GM23248 (cell line): ENCODE data around the gene TASOR2. TPM values are rescaled to one million over a fixed set of nuclear protein-coding genes. Genes with fewer than 3 reads are reported as not detected.

ENCODE experiments used
- DNase-seq: peaks from one replicate; pipeline ENCODE4 v3.0.0-alpha.2; 2015
- H2AFZ ChIP-seq: fragments of 200-600 bp; sonication (generic); 2 replicates; pipeline ENCODE4 v1.6.1; 2016; ENCODE audit warnings: antibody characterized with exemption
- H3F3A ChIP-seq: fragments of 200-600 bp; sonication (generic); 2 replicates; pipeline ENCODE4 v1.6.1; 2016; ENCODE audit warnings: mild to moderate bottlenecking, antibody characterized with exemption, mixed run types; ENCODE audit not compliant: insufficient read depth
- H3K27ac ChIP-seq: fragments of 200-600 bp; sonication (generic); 2 replicates; pipeline ENCODE4 v1.5.1; 2016; ENCODE audit warnings: mild to moderate bottlenecking
- H3K27me3 ChIP-seq: fragments of 200-600 bp; sonication (generic); replicated peaks from 2 replicates; pipeline ENCODE4 v1.6.1; 2016; ENCODE audit warnings: mild to moderate bottlenecking; ENCODE audit not compliant: insufficient read depth
- H3K36me3 ChIP-seq: fragments of 200-600 bp; sonication (generic); 2 replicates; pipeline ENCODE4 v1.6.1; 2016; ENCODE audit warnings: low read depth, mild to moderate bottlenecking
- H3K4me1 ChIP-seq: fragments of 200-600 bp; sonication (generic); 2 replicates; pipeline ENCODE4 v1.6.1; 2016; ENCODE audit warnings: mild to moderate bottlenecking; ENCODE audit not compliant: insufficient read depth
- H3K4me2 ChIP-seq: fragments of 200-600 bp; sonication (generic); one replicate; pipeline ENCODE4 v1.6.1; 2016; ENCODE audit warnings: mild to moderate bottlenecking; ENCODE audit not compliant: unreplicated experiment
- H3K4me3 ChIP-seq: fragments of 200-600 bp; sonication (generic); 2 replicates; pipeline ENCODE4 v1.5.1; 2016; ENCODE audit warnings: mild to moderate bottlenecking
- H3K79me2 ChIP-seq: fragments of 200-600 bp; sonication (generic); 2 replicates; pipeline ENCODE4 v1.6.1; 2016; ENCODE audit warnings: mild to moderate bottlenecking; ENCODE audit not compliant: insufficient read depth
- H3K9ac ChIP-seq: fragments of 200-600 bp; sonication (generic); 2 replicates; pipeline ENCODE4 v1.6.1; 2016; ENCODE audit warnings: mild to moderate bottlenecking
- H3K9me2 ChIP-seq: fragments of 200-600 bp; sonication (generic); 2 replicates; pipeline ENCODE4 v1.6.1; 2016; ENCODE audit warnings: mixed run types, mild to moderate bottlenecking, moderate library complexity; ENCODE audit not compliant: insufficient read depth
- H3K9me3 ChIP-seq: fragments of 200-600 bp; sonication (generic); one replicate; pipeline ENCODE4 v1.6.1; 2017; ENCODE audit warnings: low read depth
- H4K20me1 ChIP-seq: fragments of 200-600 bp; sonication (generic); 2 replicates; pipeline ENCODE4 v1.6.0; 2016; ENCODE audit not compliant: insufficient read depth
- EZH2 ChIP-seq: fragments of 200-600 bp; sonication (generic); IDR thresholded peaks from 2 replicates; pipeline ENCODE4 v1.6.1; 2018; ENCODE audit warnings: antibody characterized with exemption, mild to moderate bottlenecking; ENCODE audit not compliant: insufficient read depth, poor library complexity, severe bottlenecking
- EZH2phosphoT487 ChIP-seq: fragments of 200-600 bp; sonication (generic); IDR thresholded peaks from 2 replicates; pipeline ENCODE4 v1.6.1; 2018; ENCODE audit warnings: antibody characterized with exemption, moderate library complexity, mild to moderate bottlenecking, low read depth; ENCODE audit not compliant: insufficient read depth
- WGBS, 2 experiments: methylation state at CpG; one replicate each; pipeline ENCODE4 v1.1.6; 2015 to 2017; ENCODE audit warnings: low lambda C conversion rate in 2 of 2, low coverage in 1 of 2; ENCODE audit errors: missing lambda C conversion rate in 2 of 2; 5-methylcytosine and 5-hydroxymethylcytosine counted together
- in situ Hi-C: fragments of 300-500 bp; cut with MboI; formaldehyde crosslinking; loops from 2 replicates; pipeline ENCODE4 v1.15.0; 2020
- polyA plus RNA-seq: library from polyadenylated mRNA; unstranded; fragments of >200 nt; fragmentation: Nextera tagmentation; extraction: Ambion mirVana; gene quantifications from 2 replicates; pipeline ENCODE4 v1.2.1, GENCODE V29; 2016
- total RNA-seq: library from RNA; depleted of rRNA; stranded (reverse); fragments of >200 nt; shearing (Covaris generic); gene quantifications from 2 replicates; pipeline ENCODE4 v1.2.3, GENCODE V29; 2014; rRNA removed

TASOR2 gene
- total RNA-seq (51.9 and 60.7 TPM in 2 replicates), polyA plus RNA-seq (16.8 and 19.9 TPM in 2 replicates)

GRCh38 chr10:5684318-5684970 lies at the start of gene TASOR2:
TASOR2 (plus strand) TSS chr10:5684838; CDS start chr10:5720643, 35,805 bp downstream.
- no peaks in the 10 kb centered on the region for H3K36me3 ChIP-seq
- peaks cover 14% of the 10 kb centered on the region for H3K4me1 ChIP-seq
- DNase-seq: peak; percentile 99
- H2AFZ ChIP-seq: peak within 1 kb of the TSS; percentile 88
- no peaks in the 10 kb centered on the region for H3K9me3 ChIP-seq
- H3F3A ChIP-seq: peaks cover 16% of the 10 kb centered on the region
- WGBS, 2 experiments: 1 to 2% methylated on average over 47 to 50 of the region's 54 CpGs
- H3K27ac ChIP-seq: peak within 1 kb of the TSS; percentile 88
- in situ Hi-C loops: no loop called here
- peak within 1 kb of the TSS; percentile 93 for H3K9ac ChIP-seq
- H3K9me2 ChIP-seq: no peaks in the 10 kb centered on the region
- no peaks in the 10 kb centered on the region for H3K27me3 ChIP-seq
- TF ChIP-seq EZH2phosphoT487: no peak
- TF ChIP-seq EZH2: no peak
- H3K79me2 ChIP-seq: peaks cover 46% of the 10 kb centered on the region
- H3K4me3 ChIP-seq: peak within 1 kb of the TSS; percentile 85
- H4K20me1 ChIP-seq: peaks cover 10% of the 10 kb centered on the region
- H3K4me2 ChIP-seq: peak within 1 kb of the TSS; percentile 95

DNA sequence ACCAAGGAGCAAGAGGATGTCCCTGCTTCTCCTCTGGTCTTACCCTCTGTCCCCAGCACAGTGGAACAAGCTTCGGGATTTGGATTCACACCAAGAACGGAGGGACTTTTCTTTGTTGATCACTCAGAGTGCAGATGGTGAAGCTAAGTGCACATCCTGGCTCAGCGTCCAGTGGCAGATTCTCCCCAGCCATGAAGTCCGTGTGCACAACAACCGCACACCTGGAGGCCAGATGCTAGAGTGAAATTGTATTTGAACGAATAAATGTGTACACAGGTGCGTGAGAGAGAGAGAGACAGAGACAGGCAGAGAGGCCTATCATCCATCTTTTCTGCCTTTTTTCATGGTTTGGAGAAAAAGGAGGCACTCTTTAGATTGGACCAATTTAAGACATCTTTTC lies 49.7 kb upstream of the TASOR2 start:
- Histone ChIP-seq H3K27ac (no peak overlapping the region), H3K4me2 (no peak overlapping the region)

DNA sequence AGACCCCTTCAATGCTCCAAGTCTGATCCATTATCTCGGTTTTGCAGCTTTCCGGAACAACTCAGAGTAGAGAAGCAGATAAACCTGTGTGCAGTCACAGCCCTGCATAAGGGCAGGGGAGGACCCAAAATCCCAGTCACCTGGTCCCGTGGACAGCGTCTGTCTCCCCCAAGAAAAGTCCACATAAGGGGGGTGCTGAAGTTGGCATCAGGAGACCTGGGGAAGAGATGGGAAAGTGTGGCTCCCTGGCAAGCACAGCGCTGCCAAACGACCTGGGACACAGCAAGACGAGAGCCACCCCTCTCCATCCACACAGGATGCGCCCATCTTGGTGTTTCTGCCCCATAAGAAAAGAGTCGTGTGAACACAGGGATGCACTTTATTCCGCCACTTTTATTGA lies 46.1 kb upstream of the TASOR2 start:
- no peaks in the 10 kb centered on the region for H4K20me1 ChIP-seq
- H3F3A ChIP-seq: 0 out of 2 replicates have a peak, but pooled peaks cover 4% of the 10 kb centered on the region
- 94 to 99% methylated on average over 10 of the region's 10 CpGs for WGBS, 2 experiments
- H3K9me2 ChIP-seq: no peaks in the 10 kb centered on the region
- H3K4me2 ChIP-seq: no peak overlapping the region
- in situ Hi-C loops: no loop called here
- H3K79me2 ChIP-seq: no peaks in the 10 kb centered on the region
- no peak overlapping the region for H3K4me3 ChIP-seq
- no peaks in the 10 kb centered on the region for H3K9me3 ChIP-seq
- no peak overlapping the region for H2AFZ ChIP-seq
- no peak overlapping the region for H3K27ac ChIP-seq
- H3K9ac ChIP-seq: no peak overlapping the region
- H3K27me3 ChIP-seq: no peaks in the 10 kb centered on the region
- no peak for DNase-seq
- TF ChIP-seq EZH2 (no peak), EZH2phosphoT487 (no peak)
- H3K4me1 ChIP-seq: peaks cover 8% of the 10 kb centered on the region
- H3K36me3 ChIP-seq: peaks cover 10% of the 10 kb centered on the region; the same call in 1 of the 2 replicates

More for the DNA sequence above, 49.7 kb upstream of the TASOR2 start:
- H3K27me3 ChIP-seq: no peaks in the 10 kb centered on the region
- TF ChIP-seq EZH2 (no peak), EZH2phosphoT487 (no peak)
- no peaks in the 10 kb centered on the region for H3K9me3 ChIP-seq
- H3K9ac ChIP-seq: no peak overlapping the region
- H4K20me1 ChIP-seq: no peaks in the 10 kb centered on the region
- H3K9me2 ChIP-seq: no peaks in the 10 kb centered on the region
- no peaks in the 10 kb centered on the region for H3K36me3 ChIP-seq
- no peak overlapping the region for H3K4me3 ChIP-seq
- no peaks in the 10 kb centered on the region for H3F3A ChIP-seq
- no peak for DNase-seq
- no peak overlapping the region for H2AFZ ChIP-seq
- peaks cover 8% of the 10 kb centered on the region; the same call in 1 of the 2 replicates for H3K4me1 ChIP-seq
- in situ Hi-C loops: no loop called here
- 73 to 82% methylated on average over 7 of the region's 7 CpGs for WGBS, 2 experiments
- no peaks in the 10 kb centered on the region for H3K79me2 ChIP-seq

DNA sequence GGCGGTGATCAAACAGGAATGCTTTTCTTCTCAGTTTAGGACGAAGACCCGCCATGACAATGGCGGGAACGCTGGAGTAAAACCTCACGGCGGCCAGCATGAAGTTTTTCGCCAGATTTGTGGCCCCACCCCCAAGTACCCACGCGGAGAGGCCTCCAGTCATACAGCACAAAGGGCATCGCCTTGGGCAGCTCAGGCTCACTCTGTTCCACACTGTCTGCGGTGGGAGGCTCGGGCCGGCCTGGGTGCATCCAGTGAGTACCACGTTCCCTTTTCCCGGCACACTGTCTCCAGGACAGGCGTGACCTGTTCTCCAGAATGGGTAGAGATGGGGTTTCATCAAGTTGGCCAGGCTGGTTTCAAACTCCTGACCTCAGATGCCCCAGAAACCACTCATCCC lies 45.6 kb upstream of the TASOR2 start:
- Histone ChIP-seq H3K27me3 (no peaks in the 10 kb centered on the region), H3K9me2 (no peaks in the 10 kb centered on the region), H3K9ac (no peak overlapping the region), H2AFZ (no peak overlapping the region), H3K36me3 (peaks cover 10% of the 10 kb centered on the region; the same call in 1 of the 2 replicates), H3K4me1 (peaks cover 12% of the 10 kb centered on the region), H3K9me3 (no peaks in the 10 kb centered on the region), H4K20me1 (no peaks in the 10 kb centered on the region), H3K4me3 (no peak overlapping the region), H3K79me2 (no peaks in the 10 kb centered on the region), H3K27ac (no peak overlapping the region), H3F3A (0 out of 2 replicates have a peak, but pooled peaks cover 9% of the 10 kb centered on the region), H3K4me2 (no peak overlapping the region)
- in situ Hi-C loops: no loop called here
- WGBS, 2 experiments: 93 to 95% methylated on average over 17 of the region's 17 CpGs
- DNase-seq: no peak
- TF ChIP-seq EZH2phosphoT487: no peak
- no peak for TF ChIP-seq EZH2
